ENCODE measurements around the gene POP4.

Gene POP4

DNA sequence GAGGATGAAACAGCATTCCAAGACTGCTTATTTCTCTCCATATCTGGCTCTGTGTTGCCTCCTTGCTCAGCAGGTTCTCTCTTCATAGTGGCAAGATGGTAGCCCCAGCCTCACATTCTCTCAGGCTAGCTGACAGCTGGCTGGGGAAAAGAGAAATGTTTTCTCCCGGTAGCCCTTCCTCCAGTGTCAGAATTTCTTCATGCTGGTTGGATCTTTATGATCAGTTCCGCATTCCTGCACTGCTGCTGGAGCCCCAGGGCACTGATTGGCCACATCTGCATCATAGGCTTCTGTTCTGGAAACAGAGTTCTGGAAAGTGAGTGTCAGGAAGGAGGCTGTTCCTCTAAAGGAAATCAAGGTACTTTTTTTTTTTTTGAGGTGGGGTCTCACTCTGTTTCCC, 24.6 kb downstream of the POP4 start:
- DNase-seq (ENCODE audit: low spot score) = no peak
- no peaks in the 10 kb centered on the region for H3K36me3 ChIP-seq (ENCODE audit: low read depth)
- ATAC-seq (ENCODE audit: low read depth) = no peak
- TF ChIP-seq, protein P1, sequence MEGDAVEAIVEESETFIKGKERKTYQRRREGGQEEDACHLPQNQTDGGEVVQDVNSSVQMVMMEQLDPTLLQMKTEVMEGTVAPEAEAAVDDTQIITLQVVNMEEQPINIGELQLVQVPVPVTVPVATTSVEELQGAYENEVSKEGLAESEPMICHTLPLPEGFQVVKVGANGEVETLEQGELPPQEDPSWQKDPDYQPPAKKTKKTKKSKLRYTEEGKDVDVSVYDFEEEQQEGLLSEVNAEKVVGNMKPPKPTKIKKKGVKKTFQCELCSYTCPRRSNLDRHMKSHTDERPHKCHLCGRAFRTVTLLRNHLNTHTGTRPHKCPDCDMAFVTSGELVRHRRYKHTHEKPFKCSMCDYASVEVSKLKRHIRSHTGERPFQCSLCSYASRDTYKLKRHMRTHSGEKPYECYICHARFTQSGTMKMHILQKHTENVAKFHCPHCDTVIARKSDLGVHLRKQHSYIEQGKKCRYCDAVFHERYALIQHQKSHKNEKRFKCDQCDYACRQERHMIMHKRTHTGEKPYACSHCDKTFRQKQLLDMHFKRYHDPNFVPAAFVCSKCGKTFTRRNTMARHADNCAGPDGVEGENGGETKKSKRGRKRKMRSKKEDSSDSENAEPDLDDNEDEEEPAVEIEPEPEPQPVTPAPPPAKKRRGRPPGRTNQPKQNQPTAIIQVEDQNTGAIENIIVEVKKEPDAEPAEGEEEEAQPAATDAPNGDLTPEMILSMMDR (IDR thresholded peaks at IDR 0.05; ENCODE audit: poor library complexity, severe bottlenecking) = no peak
- no peak overlapping the region for H3K27ac ChIP-seq (ENCODE audit: poor library complexity, severe bottlenecking)
- H3K27me3 ChIP-seq (ENCODE audit: insufficient read depth, poor library complexity, severe bottlenecking) = no peaks in the 10 kb centered on the region
- H3K4me1 ChIP-seq (ENCODE audit: insufficient read depth, poor library complexity, severe bottlenecking) = no peaks in the 10 kb centered on the region
- no peak overlapping the region for H3K4me3 ChIP-seq (ENCODE audit: severe bottlenecking)
- H3K9me3 ChIP-seq (ENCODE audit: severe bottlenecking) = no peaks in the 10 kb centered on the region

- ATAC-seq (ENCODE audit: low read depth) = no peak
- Histone ChIP-seq H3K27me3 (ENCODE audit: insufficient read depth, poor library complexity, severe bottlenecking) (no peaks in the 10 kb centered on the region), H3K36me3 (ENCODE audit: low read depth) (no peaks in the 10 kb centered on the region), H3K27ac (ENCODE audit: poor library complexity, severe bottlenecking) (no peak overlapping the region), H3K4me1 (ENCODE audit: insufficient read depth, poor library complexity, severe bottlenecking) (no peaks in the 10 kb centered on the region), H3K4me3 (ENCODE audit: severe bottlenecking) (no peak overlapping the region), H3K9me3 (ENCODE audit: severe bottlenecking) (no peaks in the 10 kb centered on the region)
- DNase-seq (ENCODE audit: low spot score) = no peak
- TF ChIP-seq, protein P1 (IDR thresholded peaks at IDR 0.05; ENCODE audit: poor library complexity, severe bottlenecking) = no peak
Measured at GRCh38 chr19:29631450-29631849, 25.4 kb downstream of the POP4 start.

DNA sequence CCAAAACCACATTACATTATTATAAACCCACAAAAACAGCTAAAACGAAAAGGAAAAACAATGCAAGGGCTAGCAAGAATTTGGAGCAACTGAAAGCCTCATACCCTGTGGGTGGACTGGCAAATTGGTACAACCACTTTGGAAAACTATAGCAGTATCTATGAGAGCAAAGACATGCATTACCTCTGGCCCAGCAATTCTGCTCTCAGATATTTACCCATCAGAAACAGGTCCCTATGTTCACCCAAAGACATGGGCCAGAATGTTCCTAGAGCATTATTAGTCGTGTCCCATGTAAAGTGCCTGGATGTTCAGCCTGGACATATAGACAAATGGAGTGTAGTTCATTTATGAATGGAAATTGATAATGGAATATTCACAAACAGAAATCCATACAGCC, 27.9 kb downstream of the POP4 start:
- Histone ChIP-seq H3K27me3 (ENCODE audit: insufficient read depth, poor library complexity, severe bottlenecking) (no peaks in the 10 kb centered on the region), H3K9me3 (ENCODE audit: severe bottlenecking) (no peaks in the 10 kb centered on the region), H3K4me1 (ENCODE audit: insufficient read depth, poor library complexity, severe bottlenecking) (no peaks in the 10 kb centered on the region), H3K27ac (ENCODE audit: poor library complexity, severe bottlenecking) (no peak overlapping the region), H3K36me3 (ENCODE audit: low read depth) (no peaks in the 10 kb centered on the region), H3K4me3 (ENCODE audit: severe bottlenecking) (no peak overlapping the region)
- no peak for ATAC-seq (ENCODE audit: low read depth)
- TF ChIP-seq, protein P1 (IDR thresholded peaks at IDR 0.05; ENCODE audit: poor library complexity, severe bottlenecking) = no peak
- no peak for DNase-seq (ENCODE audit: low spot score)

DNA sequence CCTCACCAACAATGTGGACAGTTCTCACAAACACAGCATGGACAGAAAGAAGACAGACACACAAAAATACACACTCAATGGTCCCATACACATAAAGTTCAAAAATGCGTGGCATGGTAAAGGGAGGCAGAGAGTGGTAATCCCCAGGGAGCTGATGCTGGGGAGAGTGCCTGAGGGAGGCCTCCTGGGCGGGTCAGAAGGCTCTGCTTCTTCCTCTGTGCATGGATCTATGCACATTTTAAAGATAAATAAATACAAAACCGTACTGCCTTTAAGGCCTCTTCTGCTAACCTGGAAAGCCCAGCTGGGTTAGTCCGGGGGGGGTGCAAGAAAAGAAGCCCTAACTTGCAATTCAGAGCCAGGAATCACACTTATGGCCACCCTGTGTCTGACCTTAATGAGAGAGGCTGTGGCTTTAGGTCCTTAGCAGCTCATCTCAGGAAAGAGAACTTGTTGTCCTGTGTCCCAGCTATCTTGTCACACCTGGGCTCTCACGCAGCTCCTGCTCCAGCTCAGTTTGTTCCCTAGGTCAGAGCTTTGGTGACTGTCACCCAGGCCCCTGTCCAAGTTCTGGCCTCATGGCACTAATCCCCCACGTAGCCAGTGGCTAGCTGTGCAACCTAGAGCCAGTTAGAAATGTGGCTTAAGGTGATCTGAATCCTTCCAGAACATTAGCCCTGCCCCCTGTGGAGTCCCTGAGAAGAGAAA, 28.5 kb downstream of the POP4 start:
- H3K9me3 ChIP-seq (ENCODE audit: severe bottlenecking) = no peaks in the 10 kb centered on the region
- ATAC-seq (ENCODE audit: low read depth) (no peak), DNase-seq (ENCODE audit: low spot score) (no peak)
- H3K36me3 ChIP-seq (ENCODE audit: low read depth) = no peaks in the 10 kb centered on the region
- no peaks in the 10 kb centered on the region for H3K4me1 ChIP-seq (ENCODE audit: insufficient read depth, poor library complexity, severe bottlenecking)
- H3K27me3 ChIP-seq (ENCODE audit: insufficient read depth, poor library complexity, severe bottlenecking) = no peaks in the 10 kb centered on the region
- no peak overlapping the region for H3K4me3 ChIP-seq (ENCODE audit: severe bottlenecking)
- TF ChIP-seq, protein P1 (IDR thresholded peaks at IDR 0.05; ENCODE audit: poor library complexity, severe bottlenecking) = no peak
- H3K27ac ChIP-seq (ENCODE audit: poor library complexity, severe bottlenecking) = no peak overlapping the region

- Histone ChIP-seq H3K36me3 (ENCODE audit: low read depth) (no peaks in the 10 kb centered on the region), H3K27ac (ENCODE audit: poor library complexity, severe bottlenecking) (no peak overlapping the region), H3K4me3 (ENCODE audit: severe bottlenecking) (no peak overlapping the region), H3K4me1 (ENCODE audit: insufficient read depth, poor library complexity, severe bottlenecking) (no peaks in the 10 kb centered on the region), H3K9me3 (ENCODE audit: severe bottlenecking) (no peaks in the 10 kb centered on the region), H3K27me3 (ENCODE audit: insufficient read depth, poor library complexity, severe bottlenecking) (no peaks in the 10 kb centered on the region)
- TF ChIP-seq, protein P1 (IDR thresholded peaks at IDR 0.05; ENCODE audit: poor library complexity, severe bottlenecking) = no peak
- no peak for DNase-seq (ENCODE audit: low spot score)
- ATAC-seq (ENCODE audit: low read depth) = no peak
Measured at GRCh38 chr19:29635963-29636362, 29.9 kb downstream of the POP4 start.
